ENCODE data around the gene ZNF594.
"Not testable (repeated sequence)": the region's sequence is repeated elsewhere in the genome, so short reads cannot be mapped to it uniquely, and the experiment has no call there.

Gene ZNF594

DNA sequence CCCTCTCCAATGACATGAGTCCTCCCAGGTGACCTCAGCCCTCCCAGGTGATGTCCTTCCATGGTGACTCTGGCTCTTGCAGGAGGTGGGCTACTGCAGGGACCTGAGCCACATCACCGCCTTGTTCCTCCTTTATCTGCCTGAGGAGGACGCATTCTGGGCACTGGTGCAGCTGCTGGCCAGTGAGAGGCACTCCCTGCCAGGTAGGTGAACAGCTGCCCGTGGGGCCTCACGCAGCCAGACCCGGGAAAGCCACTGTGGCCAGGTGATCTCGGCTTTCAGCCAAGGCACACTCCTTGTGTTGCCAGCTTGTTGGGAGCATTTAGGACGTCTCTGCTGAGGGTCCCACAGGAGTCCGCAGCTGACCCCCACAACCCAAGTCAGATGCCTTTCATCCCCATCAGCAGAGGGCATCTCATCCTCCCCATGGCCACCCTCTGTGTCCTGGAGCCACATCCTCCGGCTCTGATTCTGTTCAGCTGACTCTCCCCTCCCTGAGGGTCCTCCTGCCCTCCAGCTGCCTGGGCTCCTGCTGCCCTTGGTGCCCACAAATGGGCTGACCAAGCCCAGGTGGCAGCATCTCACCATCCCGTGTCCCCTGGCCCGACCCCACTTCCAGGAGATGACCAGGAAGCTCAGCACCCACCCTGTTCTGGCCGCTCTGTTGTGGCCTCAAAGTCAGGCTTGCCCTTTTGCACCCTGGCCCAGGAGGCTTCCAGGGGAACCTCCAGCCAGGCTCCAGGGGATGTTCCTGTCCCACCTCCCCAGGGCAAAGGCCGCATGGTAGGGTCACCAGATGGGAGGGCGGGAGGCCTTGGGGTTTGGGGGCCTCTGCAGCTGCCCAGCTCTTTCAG, 55.7 kb downstream of the ZNF594 start:
- H3K27ac ChIP-seq: no peak overlapping the region
- H3K36me3 ChIP-seq: no peaks in the 10 kb centered on the region
- no peak overlapping the region for H3K4me3 ChIP-seq (ENCODE audit: low read depth, low read length)
- no peaks in the 10 kb centered on the region for H3K27me3 ChIP-seq (ENCODE audit: insufficient read depth, low read depth, severe bottlenecking)
- no peak for DNase-seq
- TF ChIP-seq, protein P1, sequence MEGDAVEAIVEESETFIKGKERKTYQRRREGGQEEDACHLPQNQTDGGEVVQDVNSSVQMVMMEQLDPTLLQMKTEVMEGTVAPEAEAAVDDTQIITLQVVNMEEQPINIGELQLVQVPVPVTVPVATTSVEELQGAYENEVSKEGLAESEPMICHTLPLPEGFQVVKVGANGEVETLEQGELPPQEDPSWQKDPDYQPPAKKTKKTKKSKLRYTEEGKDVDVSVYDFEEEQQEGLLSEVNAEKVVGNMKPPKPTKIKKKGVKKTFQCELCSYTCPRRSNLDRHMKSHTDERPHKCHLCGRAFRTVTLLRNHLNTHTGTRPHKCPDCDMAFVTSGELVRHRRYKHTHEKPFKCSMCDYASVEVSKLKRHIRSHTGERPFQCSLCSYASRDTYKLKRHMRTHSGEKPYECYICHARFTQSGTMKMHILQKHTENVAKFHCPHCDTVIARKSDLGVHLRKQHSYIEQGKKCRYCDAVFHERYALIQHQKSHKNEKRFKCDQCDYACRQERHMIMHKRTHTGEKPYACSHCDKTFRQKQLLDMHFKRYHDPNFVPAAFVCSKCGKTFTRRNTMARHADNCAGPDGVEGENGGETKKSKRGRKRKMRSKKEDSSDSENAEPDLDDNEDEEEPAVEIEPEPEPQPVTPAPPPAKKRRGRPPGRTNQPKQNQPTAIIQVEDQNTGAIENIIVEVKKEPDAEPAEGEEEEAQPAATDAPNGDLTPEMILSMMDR (IDR thresholded peaks at IDR 0.05; ENCODE audit: low read depth, low read length): no peak
- H3K9me3 ChIP-seq (ENCODE audit: severe bottlenecking): no peaks in the 10 kb centered on the region

DNA sequence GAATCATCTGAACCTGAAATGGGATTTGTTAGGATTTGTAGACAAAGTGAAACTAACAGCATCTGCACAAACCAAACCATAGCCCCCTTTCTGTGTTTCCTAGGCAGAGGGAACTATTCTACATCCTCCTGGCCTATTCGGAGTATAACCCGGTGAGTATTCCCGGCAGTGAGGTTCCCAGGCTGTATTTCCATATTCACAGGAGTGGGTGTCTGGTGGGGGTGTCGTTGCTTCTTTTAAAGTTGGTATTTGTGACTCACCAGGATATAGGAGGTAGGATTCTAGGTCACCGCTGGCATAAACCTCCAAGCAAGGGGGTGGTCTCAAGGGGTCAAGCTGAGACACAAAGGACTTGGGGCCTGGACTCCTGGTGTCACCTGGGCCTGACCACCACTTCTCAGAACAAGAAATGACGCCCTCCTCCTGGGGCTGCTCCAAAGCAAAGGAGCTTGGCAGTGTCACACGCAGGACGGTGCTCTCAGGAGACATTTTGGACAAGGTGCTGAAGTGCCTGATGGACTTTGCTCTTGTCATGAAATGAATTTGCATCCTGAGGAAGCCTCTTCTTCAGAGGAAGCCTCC, 56.4 kb downstream of the ZNF594 start:
- DNase-seq; H3K36me3 ChIP-seq; H3K27me3 ChIP-seq (ENCODE audit: insufficient read depth, low read depth, severe bottlenecking); H3K9me3 ChIP-seq (ENCODE audit: severe bottlenecking); H3K27ac ChIP-seq; H3K4me3 ChIP-seq (ENCODE audit: low read depth, low read length): not testable (repeated sequence)

GRCh38 chr17:5134571-5134970, 57.1 kb downstream of the ZNF594 start:
- H3K27ac ChIP-seq, H3K36me3 ChIP-seq: not testable (repeated sequence)

GRCh38 chr17:5133961-5134360, 57.7 kb downstream of the ZNF594 start:
- H3K36me3 ChIP-seq; H3K4me3 ChIP-seq (ENCODE audit: low read depth, low read length); H3K9me3 ChIP-seq (ENCODE audit: severe bottlenecking); H3K27ac ChIP-seq; DNase-seq; H3K27me3 ChIP-seq (ENCODE audit: insufficient read depth, low read depth, severe bottlenecking): not testable (repeated sequence)

More at GRCh38 chr17:5134571-5134970, 57.1 kb downstream of the ZNF594 start:
- H3K9me3 ChIP-seq (ENCODE audit: severe bottlenecking); H3K4me3 ChIP-seq (ENCODE audit: low read depth, low read length); H3K27me3 ChIP-seq (ENCODE audit: insufficient read depth, low read depth, severe bottlenecking); DNase-seq: not testable (repeated sequence)

GRCh38 chr17:5133311-5133710, 58.4 kb downstream of the ZNF594 start:
- no peak for DNase-seq
- H3K27ac ChIP-seq: no peak overlapping the region
- H3K4me3 ChIP-seq (ENCODE audit: low read depth, low read length): no peak overlapping the region
- no peaks in the 10 kb centered on the region for H3K9me3 ChIP-seq (ENCODE audit: severe bottlenecking)
- TF ChIP-seq, protein P1 (IDR thresholded peaks at IDR 0.05; ENCODE audit: low read depth, low read length): no peak
- no peaks in the 10 kb centered on the region for H3K36me3 ChIP-seq
- no peaks in the 10 kb centered on the region for H3K27me3 ChIP-seq (ENCODE audit: insufficient read depth, low read depth, severe bottlenecking)

GRCh38 chr17:5132503-5133225, 59.0 kb downstream of the ZNF594 start:
- not testable (repeated sequence) for DNase-seq; H3K9me3 ChIP-seq (ENCODE audit: severe bottlenecking); H3K36me3 ChIP-seq; H3K4me3 ChIP-seq (ENCODE audit: low read depth, low read length); H3K27ac ChIP-seq; H3K27me3 ChIP-seq (ENCODE audit: insufficient read depth, low read depth, severe bottlenecking)

- H3K27ac ChIP-seq; H3K27me3 ChIP-seq (ENCODE audit: insufficient read depth, low read depth, severe bottlenecking); DNase-seq: not testable (repeated sequence)
Observed at GRCh38 chr17:5131799-5132502, 59.7 kb downstream of the ZNF594 start.

More at GRCh38 chr17:5131799-5132502, 59.7 kb downstream of the ZNF594 start:
- not testable (repeated sequence) for H3K4me3 ChIP-seq (ENCODE audit: low read depth, low read length); H3K9me3 ChIP-seq (ENCODE audit: severe bottlenecking); H3K36me3 ChIP-seq
